DND-41 (cell line): ENCODE data around the gene CKS1B.

Source experiments
- ATAC-seq: fragments of 200-7000 bp; cut with Tn5 transposase; 3 replicates; pipeline ENCODE4 v1.9.1; 2021; ENCODE audit warnings: low read depth; ENCODE audit not compliant: insufficient read depth
- DNase-seq: peaks from one replicate; pipeline ENCODE4 v3.0.0-alpha.2; 2020
- H2AFZ ChIP-seq: 2 replicates; pipeline ENCODE4 v1.6.0; 2012; ENCODE audit warnings: low read depth, low read length
- H3K27ac ChIP-seq: 2 replicates; pipeline ENCODE4 v1.5.1; 2012; ENCODE audit warnings: low read length, inconsistent platforms
- H3K27me3 ChIP-seq: fragments of 200-600 bp; sonication (generic); 2 replicates; pipeline ENCODE4 v1.6.0; 2012; ENCODE audit warnings: low read length, mild to moderate bottlenecking, inconsistent platforms; ENCODE audit not compliant: insufficient read depth, poor library complexity
- H3K36me3 ChIP-seq: 2 replicates; pipeline ENCODE4 v1.5.1; 2012; ENCODE audit warnings: low read length, inconsistent platforms; ENCODE audit not compliant: insufficient read depth
- H3K4me1 ChIP-seq: 2 replicates; pipeline ENCODE4 v1.5.1; 2012; ENCODE audit warnings: mild to moderate bottlenecking, low read length; ENCODE audit not compliant: insufficient read depth
- H3K4me2 ChIP-seq: 2 replicates; pipeline ENCODE4 v1.6.0; 2012; ENCODE audit warnings: mild to moderate bottlenecking, moderate library complexity, low read length, inconsistent platforms; ENCODE audit not compliant: insufficient read depth
- H3K4me3 ChIP-seq, 2 experiments: fragments of 200-600 bp in 1 of 2; shearing (Covaris generic) in 1 of 2; 2 replicates each; pipeline ENCODE4 v1.5.1; 2012 to 2016; ENCODE audit warnings: inconsistent platforms in 2 of 2, low read length in 2 of 2, mild to moderate bottlenecking in 2 of 2, low read depth in 1 of 2, moderate library complexity in 1 of 2
- H3K79me2 ChIP-seq: 2 replicates; pipeline ENCODE4 v1.6.0; 2012; ENCODE audit warnings: low read length, inconsistent platforms; ENCODE audit not compliant: insufficient read depth
- H3K9ac ChIP-seq: 2 replicates; pipeline ENCODE4 v1.6.0; 2012; ENCODE audit warnings: low read depth, mild to moderate bottlenecking, inconsistent platforms, low read length, moderate library complexity
- H3K9me3 ChIP-seq: 2 replicates; pipeline ENCODE4 v1.5.1; 2012; ENCODE audit warnings: low read length, moderate library complexity, mild to moderate bottlenecking, inconsistent platforms; ENCODE audit not compliant: insufficient read depth, severe bottlenecking
- H4K20me1 ChIP-seq: 2 replicates; pipeline ENCODE4 v1.6.0; 2012; ENCODE audit warnings: low read length; ENCODE audit not compliant: insufficient read depth
- CTCF ChIP-seq: IDR thresholded peaks from 2 replicates; pipeline ENCODE4 v1.5.1; 2012; ENCODE audit warnings: borderline replicate concordance, low read length, moderate library complexity, mild to moderate bottlenecking; ENCODE audit not compliant: poor library complexity, severe bottlenecking; ENCODE audit errors: extremely low read depth
- EZH2 ChIP-seq: IDR thresholded peaks from 3 replicates; pipeline ENCODE4 v1.6.1; 2012; ENCODE audit warnings: borderline replicate concordance, low read depth, mild to moderate bottlenecking, moderate library complexity, low read length, inconsistent platforms; ENCODE audit not compliant: severe bottlenecking

Gene CKS1B

GRCh38 chr1:154945160-154945961, 29.1 kb upstream of the CKS1B start:
- no peak for TF ChIP-seq EZH2
- no peak for TF ChIP-seq CTCF
- H3K9me3 ChIP-seq = no peaks in the 10 kb centered on the region
- no peak overlapping the region for H2AFZ ChIP-seq
- no peak overlapping the region for H3K4me3 ChIP-seq
- H3K36me3 ChIP-seq = peaks cover 30% of the 10 kb centered on the region
- no peak overlapping the region for H3K9ac ChIP-seq
- no peaks in the 10 kb centered on the region; the same call in 1 of the 2 replicates for H4K20me1 ChIP-seq
- no peak overlapping the region for H3K27ac ChIP-seq
- H3K4me2 ChIP-seq = no peak overlapping the region
- no peaks in the 10 kb centered on the region for H3K79me2 ChIP-seq
- DNase-seq (no peak), ATAC-seq (no peak)
- peaks cover 25% of the 10 kb centered on the region for H3K4me1 ChIP-seq
- H3K27me3 ChIP-seq = no peaks in the 10 kb centered on the region

GRCh38 chr1:154945962-154946850, 28.3 kb upstream of the CKS1B start:
- H3K4me3 ChIP-seq = no peak overlapping the region
- peaks cover 39% of the 10 kb centered on the region for H3K36me3 ChIP-seq
- H2AFZ ChIP-seq = no peak overlapping the region
- peaks cover 3% of the 10 kb centered on the region; the same call in 1 of the 2 replicates for H4K20me1 ChIP-seq
- no peak overlapping the region for H3K27ac ChIP-seq
- H3K9me3 ChIP-seq = no peaks in the 10 kb centered on the region
- ATAC-seq (no peak), DNase-seq (no peak)
- no peak overlapping the region for H3K4me2 ChIP-seq
- no peak overlapping the region for H3K9ac ChIP-seq
- no peaks in the 10 kb centered on the region for H3K79me2 ChIP-seq
- peaks cover 24% of the 10 kb centered on the region for H3K4me1 ChIP-seq
- H3K27me3 ChIP-seq = no peaks in the 10 kb centered on the region
- TF ChIP-seq CTCF (no peak), EZH2 (no peak)

- H3K27me3 ChIP-seq = no peaks in the 10 kb centered on the region
- no peak overlapping the region for H3K27ac ChIP-seq
- H3K36me3 ChIP-seq = peaks cover 41% of the 10 kb centered on the region
- H3K9ac ChIP-seq = no peak overlapping the region
- no peak for ATAC-seq
- no peaks in the 10 kb centered on the region for H3K9me3 ChIP-seq
- peaks cover 4% of the 10 kb centered on the region; the same call in 1 of the 2 replicates for H4K20me1 ChIP-seq
- DNase-seq = no peak
- peaks cover 5% of the 10 kb centered on the region; the same call in 1 of the 2 replicates for H3K79me2 ChIP-seq
- no peak overlapping the region for H3K4me2 ChIP-seq
- H3K4me3 ChIP-seq = no peak overlapping the region
- no peak overlapping the region for H2AFZ ChIP-seq
- H3K4me1 ChIP-seq = peaks cover 11% of the 10 kb centered on the region
- TF ChIP-seq EZH2 (no peak), CTCF (no peak)
Observed at GRCh38 chr1:154948079-154948478, 26.4 kb upstream of the CKS1B start.
